ENCODE measurements around the gene PTPRN2. TPM values are rescaled to one million over a fixed set of nuclear protein-coding genes. Genes with fewer than 3 reads are reported as not detected.

PTPRN2 gene
- total and polyA plus RNA-seq, 8 donors = 4.9 to 136 (median 46.8) TPM

GRCh38 chr7:157669768-157670351 lies 917.8 kb downstream of the PTPRN2 start:
- TF ChIP-seq POLR2AphosphoS5 (IDR thresholded peaks at IDR 0.05) (no peak), EP300 (IDR thresholded peaks at IDR 0.05) (no peak), CTCF (IDR thresholded peaks at IDR 0.05) (no peak), POLR2A (IDR thresholded peaks at IDR 0.05) (no peak)
- 65 to 86% (median 81%) methylated on average over 24 to 33 of the region's 33 CpGs for WGBS, 5 donors
- H3K27ac ChIP-seq = no peak overlapping the region
- no peaks in the 10 kb centered on the region for H3K9me3 ChIP-seq
- no peak overlapping the region for H3K4me3 ChIP-seq
- DNase-seq = no peak
- H3K36me3 ChIP-seq = no peaks in the 10 kb centered on the region
- H3K27me3 ChIP-seq = peaks cover 0 to 11% (median 0%) of the 10 kb centered on the region in 3 donors
- no peaks in the 10 kb centered on the region for H3K4me1 ChIP-seq
- intact Hi-C loops (cut with DNase I; ENCODE audit: low total_unique reads) = no loop called here

GRCh38 chr7:157668884-157669767 lies 918.5 kb downstream of the PTPRN2 start:
- intact Hi-C loops (cut with DNase I; ENCODE audit: low total_unique reads) = no loop called here
- WGBS, 5 donors = 84 to 89% (median 86%) methylated on average over 32 to 33 of the region's 33 CpGs
- Histone ChIP-seq H3K4me1 (no peaks in the 10 kb centered on the region), H3K4me3 (no peak overlapping the region), H3K9me3 (no peaks in the 10 kb centered on the region), H3K27me3 (peaks cover 0 to 3% (median 0%) of the 10 kb centered on the region in 3 donors), H3K27ac (no peak overlapping the region), H3K36me3 (no peaks in the 10 kb centered on the region)
- DNase-seq = no peak
- TF ChIP-seq POLR2A (IDR thresholded peaks at IDR 0.05) = no peak
- TF ChIP-seq EP300 (IDR thresholded peaks at IDR 0.05) = no peak

GRCh38 chr7:157668221-157668883 lies 919.3 kb downstream of the PTPRN2 start:
- no peaks in the 10 kb centered on the region for H3K36me3 ChIP-seq
- no peaks in the 10 kb centered on the region for H3K9me3 ChIP-seq
- no peak for DNase-seq
- TF ChIP-seq EP300 (IDR thresholded peaks at IDR 0.05) = no peak
- no peak for TF ChIP-seq POLR2AphosphoS5 (IDR thresholded peaks at IDR 0.05)
- no peak for TF ChIP-seq POLR2A (IDR thresholded peaks at IDR 0.05)
- TF ChIP-seq CTCF (IDR thresholded peaks at IDR 0.05) = no peak
- WGBS, 5 donors = 62 to 72% (median 67%) methylated on average over 22 of the region's 22 CpGs
- peaks cover 0 to 2% (median 0%) of the 10 kb centered on the region in 3 donors for H3K27me3 ChIP-seq
- no peak overlapping the region for H3K27ac ChIP-seq
- H3K4me3 ChIP-seq = no peak overlapping the region
- H3K4me1 ChIP-seq = peaks cover 0 to 2% (median 0%) of the 10 kb centered on the region in 4 donors
- intact Hi-C loops (cut with DNase I; ENCODE audit: low total_unique reads) = no loop called here

- H3K27ac ChIP-seq = no peak overlapping the region
- H3K27me3 ChIP-seq = peaks cover 0 to 2% (median 0%) of the 10 kb centered on the region in 3 donors
- no peaks in the 10 kb centered on the region for H3K9me3 ChIP-seq
- H3K4me1 ChIP-seq = peaks cover 0 to 6% (median 0%) of the 10 kb centered on the region in 4 donors
- intact Hi-C loops (cut with DNase I; ENCODE audit: low total_unique reads) = no loop called here
- H3K4me3 ChIP-seq = no peak overlapping the region
- H3K36me3 ChIP-seq = no peaks in the 10 kb centered on the region
- DNase-seq = no peak
- no peak for TF ChIP-seq POLR2A (IDR thresholded peaks at IDR 0.05)
- no peak for TF ChIP-seq CTCF (IDR thresholded peaks at IDR 0.05)
- TF ChIP-seq POLR2AphosphoS5 (IDR thresholded peaks at IDR 0.05) = no peak
- no peak for TF ChIP-seq EP300 (IDR thresholded peaks at IDR 0.05)
- 87 to 92% (median 89%) methylated on average over 17 to 19 of the region's 19 CpGs for WGBS, 5 donors
These were observed 919.9 kb downstream of the PTPRN2 start for GRCh38 chr7:157667731-157668130.
